HG03175 (cell line): ENCODE data around the gene CYP4F11.
"Not testable (repeated sequence)": the region's sequence is repeated elsewhere in the genome, so short reads cannot be mapped to it uniquely, and the experiment has no call there.

ENCODE experiments used
- ATAC-seq: cut with Tn5 transposase; IDR thresholded peaks from one replicate; pipeline ENCODE4 v1.9.1; 2021; ENCODE audit warnings: mild to moderate bottlenecking, moderate library complexity; ENCODE audit not compliant: unreplicated experiment

Gene CYP4F11, protein sequence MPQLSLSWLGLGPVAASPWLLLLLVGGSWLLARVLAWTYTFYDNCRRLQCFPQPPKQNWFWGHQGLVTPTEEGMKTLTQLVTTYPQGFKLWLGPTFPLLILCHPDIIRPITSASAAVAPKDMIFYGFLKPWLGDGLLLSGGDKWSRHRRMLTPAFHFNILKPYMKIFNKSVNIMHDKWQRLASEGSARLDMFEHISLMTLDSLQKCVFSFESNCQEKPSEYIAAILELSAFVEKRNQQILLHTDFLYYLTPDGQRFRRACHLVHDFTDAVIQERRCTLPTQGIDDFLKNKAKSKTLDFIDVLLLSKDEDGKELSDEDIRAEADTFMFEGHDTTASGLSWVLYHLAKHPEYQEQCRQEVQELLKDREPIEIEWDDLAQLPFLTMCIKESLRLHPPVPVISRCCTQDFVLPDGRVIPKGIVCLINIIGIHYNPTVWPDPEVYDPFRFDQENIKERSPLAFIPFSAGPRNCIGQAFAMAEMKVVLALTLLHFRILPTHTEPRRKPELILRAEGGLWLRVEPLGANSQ

DNA sequence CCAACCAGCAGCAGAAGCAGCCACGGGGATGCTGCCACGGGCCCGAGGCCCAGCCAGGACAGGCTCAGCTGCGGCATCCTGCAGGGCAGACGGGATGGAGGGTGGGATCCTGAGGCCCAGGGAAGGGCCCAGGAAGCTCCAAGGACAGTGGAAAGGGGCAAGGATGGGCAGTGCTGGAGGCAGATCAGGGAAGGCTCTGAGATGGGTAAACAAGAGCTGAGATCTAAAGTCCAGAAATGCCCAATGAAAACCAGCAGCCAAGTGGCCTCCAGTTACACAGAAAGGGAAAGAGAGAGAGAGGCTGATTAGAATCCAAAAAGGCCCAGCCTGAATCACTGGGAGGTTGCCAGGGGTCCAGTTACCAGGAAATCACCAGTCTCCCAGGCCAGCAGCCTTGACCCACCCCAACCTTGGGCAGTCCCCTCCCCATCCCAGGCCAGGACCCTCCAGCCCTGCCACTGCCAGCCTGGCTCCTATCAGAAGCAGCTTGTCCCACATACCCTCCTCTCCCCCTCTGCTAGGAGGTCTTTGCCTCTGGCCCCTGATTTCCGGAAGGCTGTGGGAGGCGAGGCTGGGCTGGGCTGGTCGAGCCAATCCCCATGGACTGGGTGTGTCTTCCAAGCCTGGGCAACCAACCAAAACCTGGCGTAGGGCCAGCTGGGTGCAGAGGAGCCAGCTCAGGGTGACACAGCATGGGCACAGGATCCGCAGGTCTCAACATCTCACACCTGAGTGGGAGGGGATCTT is at the start of gene CYP4F11:
Gene CYP4F11 (minus strand): TSS at position 198 of the 747 bp plus-strand sequence. CDS start 121 bp downstream, at position 77.
- no peak for ATAC-seq

DNA sequence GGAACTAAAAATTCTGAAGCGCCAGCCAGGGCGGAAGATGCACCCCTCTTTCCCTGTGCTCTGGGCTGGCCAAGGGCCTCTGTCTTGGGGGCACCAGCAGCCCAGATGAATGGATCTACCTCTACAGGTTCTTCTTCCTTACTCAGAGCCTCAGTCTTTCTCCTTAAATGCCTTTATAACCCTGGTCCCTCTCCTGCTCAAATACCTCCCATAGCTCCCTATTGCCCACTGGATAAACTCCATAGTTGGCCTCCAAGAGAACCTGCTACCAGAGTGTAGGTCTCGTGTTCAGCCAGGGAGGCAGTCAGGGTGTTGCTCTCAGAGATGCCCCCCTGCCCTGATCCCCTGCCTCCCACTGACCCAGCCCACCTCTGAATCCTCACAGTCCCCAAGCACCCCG is 45.0 kb upstream of the CYP4F11 start:
- ATAC-seq: no peak

DNA sequence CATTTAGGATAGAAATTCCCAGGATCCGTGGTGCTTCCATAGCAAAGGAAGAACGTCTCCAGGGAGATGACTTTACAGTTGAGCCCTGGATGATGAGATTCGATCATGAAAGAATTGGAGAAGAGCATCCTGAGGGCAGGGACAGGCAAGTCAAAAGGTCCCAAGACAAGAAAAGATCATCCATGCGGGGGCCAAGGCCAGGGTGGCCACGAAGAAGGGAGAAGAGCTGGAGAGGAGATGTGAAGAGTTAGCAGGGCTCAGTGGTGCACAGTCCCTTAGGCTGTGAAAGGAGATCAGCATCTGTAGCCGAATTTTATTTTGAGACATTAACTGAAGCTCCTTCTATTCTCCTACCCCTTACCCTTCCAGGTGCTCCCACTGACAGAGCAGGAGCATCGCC is 43.4 kb upstream of the CYP4F11 start:
- ATAC-seq: no peak

DNA sequence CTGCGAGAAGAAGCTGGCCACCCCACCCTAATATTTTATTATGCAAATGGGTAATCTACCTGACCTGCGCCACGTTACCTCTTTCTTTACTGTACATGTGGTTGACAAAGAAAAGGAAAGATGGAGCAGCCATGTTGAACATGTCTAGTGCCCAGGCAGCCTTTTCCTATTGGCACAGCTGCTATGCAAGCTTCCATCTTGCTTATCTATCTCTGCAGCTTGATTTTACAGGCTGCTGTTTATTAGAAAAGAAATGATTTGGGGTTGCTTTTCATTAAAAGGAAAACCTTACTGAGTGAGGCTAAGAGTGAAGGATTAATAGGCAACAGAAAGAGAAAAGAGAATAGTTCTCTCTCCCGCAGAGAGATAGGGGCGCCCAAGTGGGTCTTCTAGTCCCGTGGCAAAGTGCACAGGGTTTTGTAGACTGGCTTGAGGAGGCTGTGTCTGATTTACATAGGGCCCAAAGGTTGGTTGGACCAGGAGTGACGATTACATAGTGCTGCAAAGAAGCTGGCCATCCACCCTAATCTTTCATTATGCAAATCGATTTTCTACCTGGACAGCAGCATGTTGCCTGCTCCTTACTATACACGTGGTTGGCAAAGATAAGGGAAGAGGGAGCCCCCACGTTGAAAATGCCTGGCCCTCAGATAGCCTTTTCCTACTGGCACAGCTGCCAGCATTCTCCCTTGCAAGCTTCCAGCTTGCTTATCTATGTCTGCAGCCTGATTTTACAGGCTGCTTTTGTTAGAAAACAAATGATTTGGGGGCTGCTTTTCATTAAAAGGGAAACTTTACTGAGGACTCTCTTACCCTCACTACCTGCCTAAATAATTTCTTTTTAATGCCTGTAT is 42.7 kb upstream of the CYP4F11 start:
- no peak for ATAC-seq

DNA sequence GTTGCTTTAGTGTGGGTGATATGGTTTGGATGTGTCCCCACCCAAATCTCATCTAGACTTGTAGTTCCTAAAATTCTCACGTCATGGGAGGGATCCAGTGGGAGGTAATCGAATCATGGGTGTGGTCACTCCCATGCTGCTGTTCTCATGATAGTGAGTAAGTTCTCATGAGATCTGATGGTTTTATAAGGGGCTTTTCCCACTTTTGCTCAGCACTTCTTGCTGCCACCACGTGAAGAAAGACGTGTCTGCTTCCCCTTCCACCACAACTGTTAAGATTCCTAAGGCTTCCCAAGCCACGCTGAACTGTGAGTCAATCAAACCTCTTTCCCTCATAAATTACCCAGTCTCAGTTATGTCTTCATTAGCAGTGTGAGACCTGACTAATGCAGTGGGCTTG is 40.5 kb upstream of the CYP4F11 start:
- no peak for ATAC-seq

DNA sequence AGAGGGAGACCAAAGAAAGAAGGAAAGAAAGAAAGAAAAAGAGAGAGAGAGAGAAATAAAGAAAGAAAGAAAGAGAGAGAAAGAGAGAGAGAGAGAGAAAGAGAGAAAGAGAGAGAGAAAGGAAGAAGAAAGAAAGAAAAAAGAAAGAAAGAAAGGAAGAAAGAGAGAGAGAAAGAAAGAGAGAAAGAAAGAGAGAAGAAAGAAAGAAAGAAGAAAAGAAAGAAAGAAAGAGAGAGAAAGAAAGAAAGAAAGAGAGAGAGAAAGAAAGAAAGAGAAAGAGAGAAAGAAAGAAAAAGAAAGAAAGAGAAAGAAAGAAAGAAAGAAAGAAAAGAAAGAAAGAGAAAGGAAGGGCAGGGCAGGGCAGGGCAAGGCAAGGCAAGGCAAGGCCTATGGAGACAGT is 37.7 kb upstream of the CYP4F11 start:
- not testable (repeated sequence) for ATAC-seq

DNA sequence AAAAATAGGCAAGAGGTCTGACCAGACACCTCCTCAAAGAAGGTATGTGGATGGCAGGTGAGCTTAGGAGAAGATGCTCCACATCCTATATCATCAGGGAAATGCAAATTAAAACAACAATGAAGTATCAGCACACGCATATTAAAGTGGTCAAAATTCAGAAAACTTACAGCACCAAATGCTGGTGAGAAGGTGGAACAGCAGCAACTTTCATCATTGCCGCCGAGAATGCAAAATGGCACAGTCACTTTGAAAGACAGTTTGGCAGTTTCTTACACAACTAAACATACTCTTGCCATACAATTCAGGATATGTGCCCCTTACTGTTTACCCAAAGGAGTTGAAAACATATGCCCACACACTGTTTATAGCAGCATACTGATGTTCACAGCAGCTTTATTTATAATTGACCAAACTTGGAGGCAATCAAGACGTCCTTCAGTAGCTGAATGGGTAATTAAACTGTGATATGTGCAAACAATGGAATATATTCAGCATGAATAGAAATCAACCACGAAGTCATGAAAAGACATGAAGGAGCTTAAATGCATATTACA is 37.0 kb upstream of the CYP4F11 start:
- no peak for ATAC-seq

DNA sequence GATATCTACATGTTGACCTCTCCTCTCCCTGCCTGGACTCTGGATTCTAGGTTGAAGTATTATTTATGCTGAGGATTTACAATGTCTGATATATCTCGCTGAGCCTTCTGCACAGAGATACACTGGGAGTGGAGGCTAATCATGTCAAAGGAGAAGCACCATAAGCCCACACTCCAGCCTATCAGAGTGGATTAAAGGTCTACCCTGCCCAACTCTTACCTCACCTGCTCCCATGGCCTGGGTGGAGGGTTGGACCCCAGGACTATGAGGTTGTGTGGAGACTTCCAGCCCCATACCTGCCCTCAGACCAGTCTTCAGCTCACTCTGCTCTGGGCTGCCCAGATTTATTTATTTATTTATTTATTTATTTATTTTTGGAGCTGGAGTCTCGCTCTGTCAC is 29.9 kb upstream of the CYP4F11 start:
- no peak for ATAC-seq

DNA sequence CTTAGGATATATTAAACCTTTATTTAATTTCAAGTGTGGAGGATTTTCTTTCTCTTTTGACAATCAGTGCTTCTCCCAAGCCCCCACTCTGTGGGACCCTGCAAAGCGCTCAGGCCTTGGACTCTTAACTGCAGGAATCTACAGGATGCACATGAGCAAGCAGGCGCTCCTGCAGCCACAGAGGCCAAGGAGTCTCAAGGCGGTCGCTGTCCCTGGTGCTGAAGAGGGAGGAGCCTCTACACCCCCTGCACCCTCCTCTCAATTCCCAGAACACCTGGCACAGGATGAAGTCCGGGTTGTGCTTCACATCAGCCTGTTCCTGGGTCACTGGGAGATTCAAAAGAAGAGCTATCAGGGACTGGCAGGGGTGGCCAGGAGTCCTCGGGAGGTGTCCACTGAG is 28.0 kb upstream of the CYP4F11 start:
- ATAC-seq: no peak

DNA sequence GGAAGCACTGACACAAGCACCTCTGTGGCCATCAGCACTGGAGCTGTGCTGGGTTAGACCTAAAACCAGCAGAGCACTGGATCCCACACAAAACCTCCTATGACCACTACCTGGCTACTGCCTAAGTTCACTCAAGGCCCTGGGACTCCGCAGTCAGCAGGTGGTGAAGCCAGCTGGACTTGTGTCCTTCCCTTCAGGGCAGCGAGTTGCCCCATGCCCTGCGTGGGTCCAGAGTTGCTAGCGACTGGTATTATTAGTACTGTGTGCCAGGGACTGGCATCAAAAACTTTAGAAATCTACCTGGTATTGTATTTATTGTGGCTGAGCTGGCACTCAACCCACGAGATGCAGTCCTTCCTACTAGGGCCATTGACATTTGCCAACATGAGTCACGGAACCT is 20.5 kb upstream of the CYP4F11 start:
- no peak for ATAC-seq

DNA sequence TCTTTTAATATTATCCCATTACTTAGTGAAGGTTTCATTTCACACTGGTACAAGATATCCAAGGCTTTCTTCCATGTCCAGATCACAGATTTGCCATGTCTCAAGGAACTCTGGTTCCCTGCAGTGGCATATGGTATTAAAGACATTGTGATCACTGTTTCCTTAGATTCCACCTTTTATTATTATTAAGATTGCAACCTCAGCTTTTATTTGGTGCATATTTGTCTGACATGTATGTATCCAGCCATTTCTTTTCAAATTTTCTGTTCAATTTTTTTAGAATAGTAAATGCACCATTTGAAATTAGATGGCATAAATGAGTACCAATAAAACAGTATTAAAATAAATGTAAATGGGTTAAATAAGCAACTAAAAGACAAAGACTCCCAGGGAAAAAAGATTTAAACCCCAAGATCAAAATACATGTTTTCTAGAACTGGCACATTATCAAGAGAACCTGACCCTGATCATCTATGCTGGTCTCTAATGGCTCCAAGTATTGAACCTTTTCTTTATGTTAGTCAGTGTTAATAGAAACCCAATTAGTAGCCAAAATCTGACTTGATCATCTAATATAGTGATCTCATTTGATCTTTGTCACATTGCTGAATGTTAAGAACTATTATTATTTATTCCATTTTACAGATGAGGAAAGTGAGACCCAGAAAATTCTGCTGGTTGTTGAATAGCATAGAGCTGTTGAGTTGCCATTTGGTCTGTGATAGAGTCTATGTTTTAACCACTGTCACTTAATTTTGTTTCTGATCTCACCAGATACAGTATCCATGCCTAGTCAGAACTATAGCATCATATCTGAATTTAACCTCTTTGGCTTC is 14.1 kb upstream of the CYP4F11 start, which contains the start of gene OR10H4:
Gene OR10H4 (plus strand): TSS at position 786 of the 836 bp plus-strand sequence. CDS start 0 bp downstream, at position 786.
- ATAC-seq: no peak

DNA sequence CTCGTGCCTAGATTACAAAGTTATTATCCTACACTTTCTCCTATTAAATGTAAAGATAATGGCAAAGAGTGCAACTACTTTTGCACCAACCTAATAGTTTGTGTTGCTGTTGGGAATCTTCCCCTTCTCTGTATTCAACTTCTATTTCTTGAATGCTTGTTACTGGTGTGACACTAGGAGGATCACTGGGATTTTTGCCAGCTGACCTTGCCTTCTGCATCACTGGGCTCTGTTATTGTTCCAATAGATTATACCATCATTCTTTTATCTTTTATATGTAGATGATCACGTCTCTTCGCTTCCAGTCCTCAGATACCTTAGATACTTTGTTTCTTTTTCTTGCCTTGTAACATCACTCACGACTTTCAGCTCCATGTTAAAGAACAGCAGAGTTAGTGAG is 11.0 kb upstream of the CYP4F11 start:
- no peak for ATAC-seq

DNA sequence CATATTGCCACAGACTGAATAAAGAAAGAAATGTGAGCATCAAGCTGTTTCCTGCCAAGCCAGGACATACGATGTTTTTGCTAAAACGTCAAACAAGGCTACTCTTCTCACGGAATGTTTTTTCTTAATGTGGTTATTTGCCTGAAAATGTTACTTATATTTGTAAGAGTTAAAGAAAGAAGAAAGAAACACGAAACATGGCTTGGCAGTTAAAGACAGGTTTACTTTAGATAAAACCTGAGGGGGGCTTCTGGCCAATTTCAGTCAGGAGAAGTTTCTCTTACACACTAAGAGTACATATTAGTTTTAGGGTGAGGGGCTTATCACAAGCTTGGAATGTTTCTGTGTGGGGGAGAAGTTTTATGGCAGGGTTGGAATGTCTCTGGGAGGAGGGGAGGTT is 10.1 kb upstream of the CYP4F11 start:
- ATAC-seq: no peak

DNA sequence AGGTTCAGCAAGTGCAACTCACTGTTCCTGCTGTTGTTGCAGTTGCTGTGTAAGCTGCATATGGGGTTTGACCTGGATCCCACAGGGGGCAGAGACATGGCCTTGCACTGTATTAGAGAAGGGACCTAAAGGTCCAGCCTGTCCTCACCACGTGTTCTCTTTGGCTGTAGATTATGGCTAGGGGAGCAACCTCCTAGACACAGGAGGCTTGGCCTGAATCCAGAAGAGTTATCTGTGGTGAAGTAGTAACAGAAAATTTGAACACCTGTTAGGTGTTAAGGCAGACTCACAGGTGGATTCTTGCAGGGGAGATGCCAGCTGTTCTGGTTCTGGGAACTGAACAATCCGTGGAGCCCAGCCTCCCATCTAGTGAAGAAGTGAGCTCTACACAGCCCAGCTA is 3.4 kb upstream of the CYP4F11 start:
- ATAC-seq: no peak

DNA sequence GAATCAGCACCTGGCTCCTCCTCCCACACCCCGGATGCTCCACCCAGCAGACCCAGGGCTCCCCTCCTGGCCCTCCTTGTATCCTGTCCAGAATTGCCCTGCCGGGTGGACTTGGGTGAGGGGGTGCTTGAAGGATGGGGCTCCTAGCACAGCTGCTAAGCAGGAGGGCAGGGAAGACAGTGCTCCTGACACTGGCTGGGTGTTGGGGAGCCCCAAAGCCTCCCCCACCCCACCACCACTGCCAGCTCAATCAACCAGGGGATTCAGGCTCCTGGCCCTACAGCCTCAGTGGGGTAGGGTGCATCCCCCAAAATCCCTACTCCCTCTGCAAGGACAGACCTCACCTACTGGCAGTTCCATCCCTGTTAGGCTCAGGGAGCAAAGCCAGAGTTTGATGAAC is 2.6 kb upstream of the CYP4F11 start:
- no peak for ATAC-seq

DNA sequence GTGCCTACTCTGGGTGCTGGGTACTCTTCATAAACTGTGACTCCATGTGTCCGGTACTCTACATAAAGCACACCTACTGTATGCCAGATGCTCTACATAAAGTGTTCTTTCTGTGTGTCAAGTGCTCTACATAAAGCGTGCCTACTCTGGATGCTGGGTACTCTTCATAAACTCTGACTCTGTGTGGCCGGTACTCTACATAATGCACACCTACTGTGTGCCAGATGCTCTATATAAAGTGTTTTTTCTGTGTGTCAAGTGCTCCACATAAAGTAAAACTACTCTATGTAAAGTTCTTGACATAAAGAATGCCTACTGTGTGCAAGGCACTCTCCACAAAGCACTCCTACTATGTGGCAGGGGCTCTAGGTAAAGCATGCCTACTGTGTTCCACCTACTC is 1.8 kb upstream of the CYP4F11 start:
- no peak for ATAC-seq

DNA sequence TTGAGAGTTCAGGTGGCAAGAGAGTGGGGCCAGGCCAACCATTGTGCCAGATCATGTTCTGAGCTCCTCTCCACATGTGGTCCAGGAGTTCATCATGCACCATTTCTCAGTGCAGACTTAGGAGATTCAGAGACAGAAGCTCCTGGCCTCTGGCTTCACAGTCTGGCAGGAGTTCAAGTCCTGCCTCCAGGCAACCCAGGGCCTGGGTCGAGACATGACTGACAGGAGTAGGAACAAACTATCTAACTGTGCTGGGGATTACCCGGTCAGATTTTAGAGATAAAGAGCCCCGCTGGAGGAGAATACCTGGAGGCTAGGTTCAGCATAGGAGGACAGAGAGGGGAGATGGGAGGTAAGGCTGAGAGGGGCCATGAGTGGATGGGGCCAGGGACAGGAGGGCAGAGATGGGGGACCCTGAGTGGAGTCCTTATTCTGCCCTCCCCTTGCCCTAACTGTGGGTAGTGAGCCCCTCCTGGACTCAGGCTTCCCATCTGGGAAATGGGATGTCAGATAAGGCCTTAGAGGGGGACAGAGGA is 906 bp upstream of the CYP4F11 start:
- ATAC-seq: no peak

DNA sequence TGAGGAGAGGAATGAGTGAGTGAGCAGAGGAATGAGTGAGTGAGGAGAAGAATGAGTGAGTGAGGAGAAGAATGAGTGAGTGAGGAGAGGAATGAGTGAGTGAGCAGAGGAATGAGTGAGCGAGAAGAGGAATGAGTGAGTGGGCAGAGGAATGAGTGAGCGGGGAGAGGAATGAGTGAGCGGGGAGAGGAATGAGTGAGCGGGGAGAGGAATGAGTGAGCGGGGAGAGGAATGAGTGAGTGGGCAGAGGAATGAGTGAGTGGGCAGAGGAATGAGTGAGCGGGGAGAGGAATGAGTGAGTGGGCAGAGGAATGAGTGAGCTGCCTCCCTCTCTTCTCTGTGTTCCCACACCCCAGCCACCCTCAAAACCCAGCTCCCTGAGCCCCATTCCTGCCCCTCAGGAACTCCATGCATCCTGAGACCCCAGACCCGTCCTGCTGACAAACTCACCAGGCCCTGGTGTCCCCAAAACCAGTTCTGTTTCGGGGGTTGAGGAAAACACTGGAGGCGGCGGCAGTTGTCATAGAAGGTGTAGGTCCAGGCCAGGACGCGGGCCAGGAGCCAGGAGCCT is 483 bp downstream of the CYP4F11 start:
- not testable (repeated sequence) for ATAC-seq

DNA sequence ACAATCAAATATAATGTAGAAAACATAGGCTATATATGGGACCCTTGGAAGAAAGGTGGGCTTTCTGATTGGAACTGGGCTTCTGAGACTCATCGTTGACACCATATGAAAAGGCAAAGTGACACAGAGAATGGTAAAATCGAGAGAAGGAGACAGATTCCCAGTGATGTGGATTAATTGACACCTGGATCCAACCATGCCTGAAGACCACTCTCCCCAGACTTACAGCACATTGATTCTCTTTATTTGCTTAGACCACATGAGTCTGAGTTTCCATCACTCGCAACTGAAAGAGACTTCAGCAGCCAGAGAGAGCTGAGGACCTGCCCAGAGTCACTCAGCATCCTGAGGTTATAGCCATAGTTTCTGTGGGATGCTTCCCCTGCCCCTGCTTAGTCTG is 6.0 kb downstream of the CYP4F11 start:
- ATAC-seq: no peak
